Stimulated activated CD4-positive, alpha-beta T cell treated with anti-CD3 and anti-CD28 coated beads, Interleukin-2, amount 100 ng/mL, for 4 hours (primary cell): Measurements from ENCODE around the gene ANKRD11.

Experiments used
- DNase-seq: peaks from one replicate; pipeline ENCODE4 v3.0.0-alpha.2; 2020; ENCODE audit warnings: low read depth

ANKRD11 gene

DNA sequence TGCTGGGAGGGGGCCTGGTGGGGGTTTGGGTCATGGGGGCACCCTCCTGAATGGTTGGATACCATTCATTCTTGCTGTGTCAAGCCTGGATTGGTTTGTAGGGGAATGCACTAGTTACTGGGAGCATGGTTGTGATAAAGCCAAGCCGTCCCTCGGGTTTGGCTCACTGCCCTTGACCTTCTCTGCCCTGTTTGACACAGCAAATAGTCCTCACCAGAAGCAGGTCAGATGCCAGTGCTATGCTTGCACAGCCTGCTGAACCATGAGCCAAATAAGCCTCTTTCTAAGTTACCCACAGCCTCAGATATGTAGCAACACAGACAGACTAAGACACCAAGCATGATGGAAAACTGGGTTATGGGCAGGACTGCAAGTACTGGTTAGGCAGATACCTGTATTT lies 258.3 kb downstream of the ANKRD11 start:
- no peak for DNase-seq

DNA sequence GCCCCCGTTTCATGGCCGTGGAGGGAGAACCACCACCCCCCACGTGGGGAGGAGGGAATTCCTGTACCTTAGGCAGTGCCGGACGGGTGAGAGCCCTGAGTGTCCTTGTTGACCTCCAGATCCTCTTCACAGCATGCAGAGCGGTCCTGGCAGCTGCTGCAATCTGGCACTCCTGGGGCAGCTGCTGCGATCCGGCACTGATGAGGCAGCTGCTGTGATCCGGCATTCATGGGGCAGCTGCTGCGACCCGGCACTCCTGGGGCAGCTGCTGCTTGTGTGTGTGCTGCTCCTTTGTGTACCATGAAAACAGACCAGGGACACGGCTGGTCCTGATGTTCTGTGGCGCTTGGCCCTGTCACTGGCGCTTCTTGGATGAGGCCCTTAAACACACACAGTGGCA lies 260.1 kb downstream of the ANKRD11 start:
- DNase-seq, result no peak

DNA sequence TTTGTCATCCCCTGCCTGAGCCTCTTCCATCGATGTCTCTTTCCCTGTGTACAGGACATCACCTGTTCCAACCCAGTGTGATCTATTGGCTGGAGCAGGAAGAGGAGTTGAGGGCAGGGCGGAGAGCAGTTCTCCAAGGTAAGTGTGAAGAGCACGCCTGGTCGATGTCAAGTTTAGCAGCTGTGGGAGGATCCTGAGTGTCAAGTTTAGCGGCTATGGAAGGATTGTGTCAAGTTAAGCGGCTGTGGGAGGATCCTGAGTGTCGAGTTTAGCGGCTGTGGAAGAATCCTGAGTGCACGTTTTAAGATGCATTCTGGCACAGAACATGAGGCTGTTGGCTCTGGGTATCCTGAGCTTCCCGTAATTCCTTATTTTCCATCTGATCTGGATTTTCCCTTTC lies 265.7 kb downstream of the ANKRD11 start:
- no peak for DNase-seq

- DNase-seq, result no peak
Observed at GRCh38 chr16:89222931-89223330, 267.4 kb downstream of the ANKRD11 start.

DNA sequence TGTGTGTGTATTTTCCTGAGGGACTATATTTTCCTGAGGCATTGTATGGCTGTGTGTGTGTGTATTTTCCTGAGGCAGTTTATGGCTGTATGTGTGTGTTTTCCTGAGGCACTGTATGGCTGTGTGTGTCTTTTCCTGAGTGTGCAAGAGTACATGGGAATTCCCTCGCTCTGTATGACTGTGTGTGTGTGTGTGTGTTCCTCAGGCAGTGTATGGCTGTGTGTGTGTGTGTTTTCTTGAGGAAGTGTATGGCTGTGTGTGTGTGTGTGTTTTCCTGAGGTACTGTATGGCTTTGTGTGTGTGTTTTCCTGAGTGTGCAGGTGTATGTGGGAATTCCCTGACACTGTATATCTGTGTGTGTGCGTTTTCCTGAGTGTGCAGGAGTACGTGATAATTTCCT lies 268.8 kb downstream of the ANKRD11 start:
- no peak for DNase-seq

DNA sequence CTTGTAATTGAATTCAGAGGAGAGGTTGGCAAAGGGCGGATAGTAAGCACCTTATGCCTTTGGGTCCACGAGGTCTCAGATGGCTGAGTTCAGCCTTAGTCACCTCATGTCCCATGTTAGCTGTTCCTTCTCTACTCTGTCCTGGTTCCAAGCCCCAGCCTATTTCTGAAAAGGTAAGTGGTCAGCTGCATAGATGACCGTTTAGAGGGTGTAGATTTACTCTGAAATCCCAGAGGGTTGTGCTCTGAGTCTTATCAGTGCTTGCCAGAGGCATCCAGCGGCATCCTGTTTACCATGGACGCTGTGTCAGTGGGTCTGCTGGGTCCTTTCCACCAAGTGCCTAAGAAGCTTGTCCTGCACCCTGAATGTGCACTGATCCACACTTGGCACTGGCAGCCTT lies 271.0 kb downstream of the ANKRD11 start:
- no peak for DNase-seq
